HCT116 (cell line): ENCODE measurements around the gene SPEF2. TPM values are rescaled to one million over a fixed set of nuclear protein-coding genes. Genes with fewer than 3 reads are reported as not detected.

Source experiments
- ATAC-seq: fragments of 200-7000 bp; cut with Tn5 transposase; 2 replicates; pipeline ENCODE4 v1.9.1; 2020; ENCODE audit warnings: mild to moderate bottlenecking, moderate library complexity
- BruUV-seq: library from RNA; stranded (reverse); fragments of 400-500 nt; replicated peaks from 2 replicates; lab custom pipeline; 2021; lab: Mats Ljungman, UMichigan
- CTCF ChIA-PET: fragments of 300-600 bp; sonication (Branson Sonifier 250); formaldehyde crosslinking; loops from one replicate; lab custom pipeline; 2021; ENCODE audit warnings: antibody characterized with exemption; lab: Charles Lee
- POLR2A ChIA-PET: fragments of 300-600, 350-600 bp; sonication (Branson Sonifier 250); formaldehyde crosslinking; loops from one replicate; lab custom pipeline; 2021; ENCODE audit warnings: antibody characterized with exemption; lab: Charles Lee
- RAD21 ChIA-PET, 2 experiments: fragments of 300-600 bp; sonication (Branson Sonifier 250); formaldehyde crosslinking; loops; one replicate each; lab custom pipeline; 2023; ENCODE audit warnings: low total read pairs in 2 of 2; ENCODE audit not compliant: uncharacterized antibody in 2 of 2, unreplicated experiment in 2 of 2, low non-redundant PET in 1 of 2; lab: Charles Lee
- DNase-seq: peaks from one replicate; pipeline ENCODE4 v3.0.0-alpha.2; 2010; ENCODE audit warnings: low read depth, low spot score
- H2AFZ ChIP-seq: fragments of 200-600 bp; shearing (Covaris generic), sonication (generic); 2 replicates; pipeline ENCODE4 v1.6.1; 2017; ENCODE audit warnings: low read depth, mixed run types, mixed read lengths, antibody characterized with exemption, low read length; ENCODE audit not compliant: poor library complexity, severe bottlenecking
- H3K27ac ChIP-seq: 2 replicates; pipeline ENCODE4 v1.5.1; 2012; ENCODE audit warnings: low read depth, low read length
- H3K27me3 ChIP-seq: fragments of 200-600 bp; sonication (generic); 2 replicates; pipeline ENCODE4 v1.6.1; 2016; ENCODE audit warnings: mixed run types, low read length, mixed read lengths; ENCODE audit not compliant: insufficient read depth
- H3K36me3 ChIP-seq, 2 experiments: fragments of 200-500 bp in 1 of 2; fragments of 200-600 bp in 1 of 2; sonication (Bioruptor generic) in 1 of 2; sonication (generic) in 1 of 2; 2 replicates each; pipeline versions ENCODE4 v1.5.1 to v1.6.1; 2014 to 2016; ENCODE audit warnings: low read length in 2 of 2, inconsistent platforms in 1 of 2, mixed read lengths in 1 of 2, mixed run types in 1 of 2; ENCODE audit not compliant: insufficient read depth in 2 of 2, control insufficient read depth in 1 of 2
- H3K4me1 ChIP-seq, 2 experiments: fragments of 200-600 bp in 1 of 2; sonication (generic) in 1 of 2; 2 replicates each; pipeline versions ENCODE4 v1.5.1 to v1.6.1; 2012 to 2017; ENCODE audit warnings: low read length in 2 of 2, inconsistent platforms in 1 of 2, mild to moderate bottlenecking in 1 of 2, mixed read lengths in 1 of 2, mixed run types in 1 of 2, moderate library complexity in 1 of 2; ENCODE audit not compliant: insufficient read depth in 2 of 2, control insufficient read depth in 1 of 2
- H3K4me2 ChIP-seq: fragments of 200-600 bp; sonication (generic); 2 replicates; pipeline ENCODE4 v1.6.1; 2017; ENCODE audit warnings: mixed run types, low read length, mixed read lengths
- H3K4me3 ChIP-seq, 2 experiments: fragments of 200-600 bp in 1 of 2; sonication (generic) in 1 of 2; replicated peaks in 1 of 2; 2 replicates each; pipeline ENCODE4 v1.5.1; 2011 to 2016; ENCODE audit warnings: low read length in 2 of 2, control low read depth in 1 of 2, low read depth in 1 of 2, mild to moderate bottlenecking in 1 of 2, mixed read lengths in 1 of 2, mixed run types in 1 of 2
- H3K79me2 ChIP-seq: fragments of 200-600 bp; sonication (generic); 2 replicates; pipeline ENCODE4 v1.6.1; 2017; ENCODE audit warnings: mild to moderate bottlenecking, mixed run types, low read length, moderate library complexity, mixed read lengths; ENCODE audit not compliant: insufficient read depth
- H3K9ac ChIP-seq: fragments of 200-600 bp; sonication (generic); 2 replicates; pipeline ENCODE4 v1.6.1; 2016; ENCODE audit warnings: low read length, mixed read lengths
- H3K9me2 ChIP-seq: fragments of 200-600 bp; sonication (generic), shearing (Covaris generic); 2 replicates; pipeline ENCODE4 v1.6.1; 2017; ENCODE audit warnings: mixed run types, mild to moderate bottlenecking, moderate library complexity; ENCODE audit not compliant: insufficient read depth
- H3K9me3 ChIP-seq, 2 experiments: fragments of 200-500 bp in 1 of 2; fragments of 200-600 bp in 1 of 2; sonication (Bioruptor generic) in 1 of 2; sonication (generic) in 1 of 2; 2 replicates each; pipeline ENCODE4 v1.6.1; 2014 to 2017; ENCODE audit warnings: low read length in 2 of 2, mixed read lengths in 2 of 2, inconsistent platforms in 1 of 2, low read depth in 1 of 2, mild to moderate bottlenecking in 1 of 2, mixed run types in 1 of 2, moderate library complexity in 1 of 2; ENCODE audit not compliant: control insufficient read depth in 1 of 2, insufficient read depth in 1 of 2
- H4K20me1 ChIP-seq: fragments of 200-600 bp; sonication (generic), shearing (Covaris generic); 2 replicates; pipeline ENCODE4 v1.6.1; 2017; ENCODE audit warnings: mixed run types, mild to moderate bottlenecking, moderate library complexity; ENCODE audit not compliant: insufficient read depth
- CEBPB ChIP-seq: IDR thresholded peaks from 2 replicates; pipeline ENCODE4 v1.6.1; 2012; ENCODE audit warnings: low read depth
- CTCF ChIP-seq, 3 experiments: fragments of 200-600 bp in 1 of 3; sonication (generic) in 1 of 3; IDR thresholded peaks in 2 of 3; conservative IDR thresholded peaks in 1 of 3; 2 replicates each; pipeline ENCODE4 v1.5.1; 2012 to 2017; ENCODE audit warnings: low read depth in 2 of 3, low read length in 2 of 3, antibody characterized with exemption in 1 of 3, borderline replicate concordance in 1 of 3, control low read depth in 1 of 3, mild to moderate bottlenecking in 1 of 3, mixed read lengths in 1 of 3, mixed run types in 1 of 3, moderate library complexity in 1 of 3; ENCODE audit not compliant: insufficient read depth in 1 of 3
- EGR1 ChIP-seq: IDR thresholded peaks from 2 replicates; pipeline ENCODE4 v1.6.1; 2012; ENCODE audit warnings: low read depth
- ELF1 ChIP-seq: IDR thresholded peaks from 2 replicates; pipeline ENCODE4 v1.6.1; 2012; ENCODE audit warnings: low read depth, borderline replicate concordance
- EZH2phosphoT487 ChIP-seq: fragments of 200-600 bp; IDR thresholded peaks from 2 replicates; pipeline ENCODE4 v1.6.1; 2018; ENCODE audit warnings: antibody characterized with exemption, borderline replicate concordance
- FOSL1 ChIP-seq: IDR thresholded peaks from 2 replicates; pipeline ENCODE4 v1.6.1; 2012; ENCODE audit warnings: low read depth
- MAX ChIP-seq: IDR thresholded peaks from 2 replicates; pipeline ENCODE4 v1.6.1; 2012
- RAD21 ChIP-seq: IDR thresholded peaks from 2 replicates; pipeline ENCODE4 v1.6.1; 2012; ENCODE audit warnings: low read depth, mild to moderate bottlenecking
- REST ChIP-seq: IDR thresholded peaks from 2 replicates; pipeline ENCODE4 v1.6.1; 2012; ENCODE audit warnings: low read depth
- SIN3A ChIP-seq: IDR thresholded peaks from 2 replicates; pipeline ENCODE4 v1.6.1; 2012; ENCODE audit warnings: low read depth
- SP1 ChIP-seq: IDR thresholded peaks from 2 replicates; pipeline ENCODE4 v1.6.1; 2012; ENCODE audit warnings: low read depth
- YY1 ChIP-seq: IDR thresholded peaks from 2 replicates; pipeline ENCODE4 v1.6.1; 2011; ENCODE audit warnings: low read length, low read depth, moderate library complexity, mild to moderate bottlenecking; ENCODE audit not compliant: insufficient replicate concordance; ENCODE audit errors: extremely low read depth
- ZBTB33 ChIP-seq: IDR thresholded peaks from 2 replicates; pipeline ENCODE4 v1.6.1; 2011; ENCODE audit warnings: mild to moderate bottlenecking, low read length, moderate library complexity; ENCODE audit not compliant: insufficient replicate concordance; ENCODE audit errors: extremely low read depth
- ZNF274 ChIP-seq: fragments of 200-500 bp; sonication (Bioruptor generic); IDR thresholded peaks from 2 replicates; pipeline ENCODE4 v1.6.1; 2014; ENCODE audit warnings: mild to moderate bottlenecking, low read depth, low read length, inconsistent platforms
- intact Hi-C: fragments of 100-400 bp; cut with micrococcal nuclease; formaldehyde crosslinking; loops from 2 replicates; pipeline ENCODE4 v1.10.0; 2022
- total RNA-seq: library from RNA; stranded (reverse); gene quantifications from one replicate; pipeline ENCODE4 v1.2.1, GENCODE V29; 2021; ENCODE audit not compliant: unreplicated experiment

Gene SPEF2
- total RNA-seq, 1 experiment from 2014 or later: 4.6 TPM

- Histone ChIP-seq H3K27me3 (no peaks in the 10 kb centered on the region), H3K79me2 (no peaks in the 10 kb centered on the region), H3K9me3 (no peaks in the 10 kb centered on the region), H3K27ac (no peak overlapping the region), H3K36me3 (no peaks in the 10 kb centered on the region), H3K4me1 (no peaks in the 10 kb centered on the region), H3K9ac (no peak overlapping the region), H2AFZ (no peak overlapping the region), H3K9me2 (no peaks in the 10 kb centered on the region), H3K4me3 (no peak overlapping the region), H4K20me1 (no peaks in the 10 kb centered on the region), H3K4me2 (no peak overlapping the region)
- CTCF ChIA-PET: interaction anchor here (0.7 kb wide), 1 partner anchor 42 kb away, joined by 3 read pairs; the partner anchor contains the start of gene SPEF2
- TF ChIP-seq ZBTB33 (no peak), EZH2phosphoT487 (no peak), SIN3A (no peak), ZNF274 (no peak), YY1 (no peak), ELF1 (no peak), REST (no peak), MAX (no peak), FOSL1 (no peak), CTCF (IDR thresholded peaks at IDR 0.05 in 2 of 3, conservative IDR thresholded peaks at IDR 0.05 in 1 of 3; ENCODE audit: borderline replicate concordance in 1 of 3, insufficient read depth in 1 of 3, low read depth in 2 of 3, low read length in 2 of 3) (no peak), RAD21 (no peak), CEBPB (no peak), SP1 (no peak), EGR1 (no peak)
- BruUV-seq: no TSS peak
- POLR2A ChIA-PET: no interaction called here
- ATAC-seq: no peak
- no peak for DNase-seq
- intact Hi-C loops: no loop called here
- RAD21 ChIA-PET: no interaction called here
Measured at GRCh38 chr5:35659556-35659955, 41.9 kb downstream of the SPEF2 start.
